ENCODE results near the gene WEE1.
A peak's percentile ranks its signal among the peaks of the same experiment; 100 is the strongest.
"Not testable (repeated sequence)": the region's sequence is repeated elsewhere in the genome, so short reads cannot be mapped to it uniquely, and the experiment has no call there.

Gene WEE1

GRCh38 chr11:9573052-9573774, at the start of gene WEE1:
Gene WEE1 (plus strand): TSS chr11:9573670. CDS start chr11:9573934, 264 bp downstream.
- DNase-seq (ENCODE audit: low read depth): peak; percentile 93

GRCh38 chr11:9524001-9524400, 49.5 kb upstream of the WEE1 start:
- DNase-seq (ENCODE audit: low read depth): no peak

- DNase-seq (ENCODE audit: low read depth): no peak
Observed at GRCh38 chr11:9525116-9525515, 48.4 kb upstream of the WEE1 start.

GRCh38 chr11:9527481-9528135, 45.9 kb upstream of the WEE1 start:
- no peak for DNase-seq (ENCODE audit: low read depth)

- no peak for DNase-seq (ENCODE audit: low read depth)
Observed at GRCh38 chr11:9528136-9528501, 45.4 kb upstream of the WEE1 start.

- DNase-seq (ENCODE audit: low read depth): no peak
Observed at GRCh38 chr11:9528573-9529333, 44.7 kb upstream of the WEE1 start.

- DNase-seq (ENCODE audit: low read depth): no peak
Observed at GRCh38 chr11:9529334-9529650, 44.2 kb upstream of the WEE1 start.

- DNase-seq (ENCODE audit: low read depth): no peak
Observed at GRCh38 chr11:9530020-9530621, 43.3 kb upstream of the WEE1 start.

GRCh38 chr11:9530901-9531625, 42.4 kb upstream of the WEE1 start:
- DNase-seq (ENCODE audit: low read depth): no peak

GRCh38 chr11:9533058-9533457, 40.4 kb upstream of the WEE1 start:
- DNase-seq (ENCODE audit: low read depth): no peak

GRCh38 chr11:9533736-9534473, 39.6 kb upstream of the WEE1 start:
- no peak for DNase-seq (ENCODE audit: low read depth)

- peak; percentile 67 for DNase-seq (ENCODE audit: low read depth)
Observed at GRCh38 chr11:9535189-9535781, 38.2 kb upstream of the WEE1 start.

GRCh38 chr11:9538548-9538947, 34.9 kb upstream of the WEE1 start:
- no peak for DNase-seq (ENCODE audit: low read depth)

GRCh38 chr11:9549216-9549615, 24.3 kb upstream of the WEE1 start:
- not testable (repeated sequence) for DNase-seq (ENCODE audit: low read depth)

- no peak for DNase-seq (ENCODE audit: low read depth)
Observed at GRCh38 chr11:9550191-9550628, 23.3 kb upstream of the WEE1 start.

GRCh38 chr11:9561279-9561982, 12.0 kb upstream of the WEE1 start:
- no peak for DNase-seq (ENCODE audit: low read depth)

GRCh38 chr11:9562716-9563115, 10.8 kb upstream of the WEE1 start:
- no peak for DNase-seq (ENCODE audit: low read depth)

GRCh38 chr11:9563196-9563730, 10.2 kb upstream of the WEE1 start:
- no peak for DNase-seq (ENCODE audit: low read depth)

- no peak for DNase-seq (ENCODE audit: low read depth)
Observed at GRCh38 chr11:9565822-9566560, 7.5 kb upstream of the WEE1 start.

Data from stimulated activated CD8-positive, alpha-beta memory T cell treated with anti-CD3 and anti-CD28 coated beads, Interleukin-15, amount 100 ng/mL, for 24 hours (primary cell).